ENCODE data around the gene OGFOD3.
"Not testable (repeated sequence)": the region's sequence is repeated elsewhere in the genome, so short reads cannot be mapped to it uniquely, and the experiment has no call there.

The OGFOD3 gene

DNA sequence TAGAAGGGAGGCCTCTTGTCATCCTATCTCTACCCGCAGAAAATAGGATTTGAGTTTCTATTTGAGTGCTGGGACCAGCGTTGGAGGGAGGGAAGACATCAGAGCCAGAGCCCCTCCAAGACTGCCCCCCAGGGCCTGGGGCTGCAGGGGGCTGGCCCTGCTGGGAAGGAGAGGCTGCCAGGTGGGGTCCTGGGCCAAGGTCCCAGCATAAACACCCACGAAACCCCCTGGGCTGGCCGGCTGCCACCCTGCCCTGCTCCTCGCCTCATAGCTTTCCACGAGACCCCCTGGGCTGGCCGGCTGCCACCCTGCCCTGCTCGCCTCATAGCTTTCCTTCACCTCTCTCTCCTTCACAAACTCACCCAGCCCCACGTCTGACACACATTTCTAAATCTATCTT is 70.0 kb downstream of the OGFOD3 start:
- TF ChIP-seq EZH2phosphoT487 (conservative IDR thresholded peaks at IDR 0.05; ENCODE audit: low read length) = no peak
- no peaks in the 10 kb centered on the region for H3K79me2 ChIP-seq (ENCODE audit: insufficient read depth, low read length)
- no peak overlapping the region for H3K9ac ChIP-seq (ENCODE audit: low read length)
- H3K36me3 ChIP-seq (ENCODE audit: low read length) = no peaks in the 10 kb centered on the region
- no peaks in the 10 kb centered on the region for H3K9me2 ChIP-seq (replicated peaks; ENCODE audit: insufficient read depth, low read length)
- no peak overlapping the region for H3K4me3 ChIP-seq (ENCODE audit: insufficient read depth, low read length, poor library complexity, severe bottlenecking)
- H3K9me3 ChIP-seq (ENCODE audit: insufficient read depth, low read length) = no peaks in the 10 kb centered on the region
- H3K4me2 ChIP-seq (ENCODE audit: low read depth, low read length, poor library complexity, severe bottlenecking) = no peak overlapping the region
- no peaks in the 10 kb centered on the region for H3K27me3 ChIP-seq (ENCODE audit: low read length)
- peaks cover 8% of the 10 kb centered on the region for H3F3A ChIP-seq (ENCODE audit: insufficient read depth)
- H2AFZ ChIP-seq (ENCODE audit: low read depth, low read length, severe bottlenecking) = no peak overlapping the region
- no peaks in the 10 kb centered on the region for H4K20me1 ChIP-seq (ENCODE audit: low read depth, low read length)
- no peak overlapping the region for H3K27ac ChIP-seq (ENCODE audit: low read depth, low read length)

DNA sequence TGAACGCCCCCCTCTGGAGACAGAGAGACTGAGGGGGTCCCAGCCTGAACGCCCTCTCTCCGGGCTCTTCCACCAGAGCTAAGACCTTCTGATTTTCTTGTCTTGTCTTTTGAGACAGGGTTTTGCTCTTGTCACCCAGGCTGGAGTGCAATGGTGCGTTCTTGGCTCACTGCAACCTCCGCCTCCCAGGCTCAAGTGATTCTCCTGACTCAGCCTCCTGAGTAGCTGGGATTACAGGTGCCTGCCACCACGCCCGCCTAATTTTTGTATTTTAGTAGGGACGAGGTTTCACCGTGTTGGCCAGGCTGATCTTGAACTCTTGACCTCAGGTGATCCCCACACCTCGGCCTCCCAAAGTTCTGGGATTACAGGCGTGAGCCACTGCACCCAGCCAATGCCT is 70.4 kb downstream of the OGFOD3 start:
- not testable (repeated sequence) for H3K79me2 ChIP-seq (ENCODE audit: insufficient read depth, low read length); H3K4me3 ChIP-seq (ENCODE audit: insufficient read depth, low read length, poor library complexity, severe bottlenecking); H3F3A ChIP-seq (ENCODE audit: insufficient read depth); H3K27me3 ChIP-seq (ENCODE audit: low read length); H3K27ac ChIP-seq (ENCODE audit: low read depth, low read length); H3K4me2 ChIP-seq (ENCODE audit: low read depth, low read length, poor library complexity, severe bottlenecking); H3K9ac ChIP-seq (ENCODE audit: low read length); H3K9me3 ChIP-seq (ENCODE audit: insufficient read depth, low read length); H3K36me3 ChIP-seq (ENCODE audit: low read length); H4K20me1 ChIP-seq (ENCODE audit: low read depth, low read length); H3K9me2 ChIP-seq (replicated peaks; ENCODE audit: insufficient read depth, low read length); H2AFZ ChIP-seq (ENCODE audit: low read depth, low read length, severe bottlenecking)

DNA sequence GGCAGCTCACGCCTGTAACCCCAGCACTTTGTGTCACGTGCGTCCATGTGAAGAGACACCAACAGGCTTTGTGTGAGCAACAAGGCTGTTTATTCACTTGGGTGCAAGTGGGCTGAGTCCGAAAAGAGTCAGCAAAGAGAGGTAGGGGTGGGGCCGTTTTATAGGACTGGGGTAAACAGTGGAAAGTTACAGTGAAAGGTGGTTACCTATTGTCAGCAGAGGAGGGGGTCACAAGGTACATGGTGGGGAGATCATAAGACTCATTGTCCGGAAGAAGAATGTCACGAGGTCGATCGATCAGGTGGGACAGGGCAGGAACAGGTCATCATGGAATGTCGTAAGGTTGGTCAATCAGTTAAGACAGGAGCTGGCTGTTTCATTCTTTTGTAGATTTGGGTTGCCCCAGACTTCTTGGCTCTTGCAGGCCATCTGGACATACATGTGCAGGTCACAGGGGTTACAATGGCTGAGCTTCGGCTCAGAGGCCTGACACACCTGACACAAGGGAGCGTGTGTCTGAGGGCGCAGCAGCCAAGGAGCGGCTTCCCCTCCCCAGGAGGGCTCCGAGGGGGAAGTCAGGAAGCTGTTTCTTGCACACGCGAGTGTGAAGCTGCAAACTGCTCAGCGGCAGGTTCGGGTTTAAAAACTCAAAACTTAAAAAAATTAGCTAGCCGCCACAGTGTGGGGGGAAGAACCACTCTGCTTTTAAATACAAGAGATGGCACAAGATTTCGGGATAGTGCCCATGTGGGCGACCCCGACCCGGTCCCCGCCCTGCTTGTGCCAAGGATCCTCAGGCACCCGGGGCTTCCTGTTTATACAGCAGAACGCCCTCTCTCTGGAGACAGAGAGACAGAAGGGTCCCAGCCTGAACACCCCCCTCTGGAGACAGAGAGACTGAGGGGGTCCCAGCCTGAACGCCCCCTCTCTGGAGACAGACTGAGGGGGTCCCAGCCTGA is 71.8 kb downstream of the OGFOD3 start:
- Histone ChIP-seq H3K4me3 (ENCODE audit: insufficient read depth, low read length, poor library complexity, severe bottlenecking) (no peak overlapping the region), H3K9me3 (ENCODE audit: insufficient read depth, low read length) (no peaks in the 10 kb centered on the region), H3K9me2 (replicated peaks; ENCODE audit: insufficient read depth, low read length) (no peaks in the 10 kb centered on the region), H3K27ac (ENCODE audit: low read depth, low read length) (no peak overlapping the region), H3K9ac (ENCODE audit: low read length) (no peak overlapping the region), H3K27me3 (ENCODE audit: low read length) (no peaks in the 10 kb centered on the region), H2AFZ (ENCODE audit: low read depth, low read length, severe bottlenecking) (no peak overlapping the region), H3F3A (ENCODE audit: insufficient read depth) (peaks cover 8% of the 10 kb centered on the region), H3K79me2 (ENCODE audit: insufficient read depth, low read length) (no peaks in the 10 kb centered on the region), H4K20me1 (ENCODE audit: low read depth, low read length) (no peaks in the 10 kb centered on the region), H3K4me2 (ENCODE audit: low read depth, low read length, poor library complexity, severe bottlenecking) (no peak overlapping the region), H3K36me3 (ENCODE audit: low read length) (no peaks in the 10 kb centered on the region)
- no peak for TF ChIP-seq EZH2phosphoT487 (conservative IDR thresholded peaks at IDR 0.05; ENCODE audit: low read length)
- TF ChIP-seq, protein P1, sequence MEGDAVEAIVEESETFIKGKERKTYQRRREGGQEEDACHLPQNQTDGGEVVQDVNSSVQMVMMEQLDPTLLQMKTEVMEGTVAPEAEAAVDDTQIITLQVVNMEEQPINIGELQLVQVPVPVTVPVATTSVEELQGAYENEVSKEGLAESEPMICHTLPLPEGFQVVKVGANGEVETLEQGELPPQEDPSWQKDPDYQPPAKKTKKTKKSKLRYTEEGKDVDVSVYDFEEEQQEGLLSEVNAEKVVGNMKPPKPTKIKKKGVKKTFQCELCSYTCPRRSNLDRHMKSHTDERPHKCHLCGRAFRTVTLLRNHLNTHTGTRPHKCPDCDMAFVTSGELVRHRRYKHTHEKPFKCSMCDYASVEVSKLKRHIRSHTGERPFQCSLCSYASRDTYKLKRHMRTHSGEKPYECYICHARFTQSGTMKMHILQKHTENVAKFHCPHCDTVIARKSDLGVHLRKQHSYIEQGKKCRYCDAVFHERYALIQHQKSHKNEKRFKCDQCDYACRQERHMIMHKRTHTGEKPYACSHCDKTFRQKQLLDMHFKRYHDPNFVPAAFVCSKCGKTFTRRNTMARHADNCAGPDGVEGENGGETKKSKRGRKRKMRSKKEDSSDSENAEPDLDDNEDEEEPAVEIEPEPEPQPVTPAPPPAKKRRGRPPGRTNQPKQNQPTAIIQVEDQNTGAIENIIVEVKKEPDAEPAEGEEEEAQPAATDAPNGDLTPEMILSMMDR (IDR thresholded peaks at IDR 0.05; ENCODE audit: insufficient read depth, low read length, poor library complexity, severe bottlenecking) = no peak

DNA sequence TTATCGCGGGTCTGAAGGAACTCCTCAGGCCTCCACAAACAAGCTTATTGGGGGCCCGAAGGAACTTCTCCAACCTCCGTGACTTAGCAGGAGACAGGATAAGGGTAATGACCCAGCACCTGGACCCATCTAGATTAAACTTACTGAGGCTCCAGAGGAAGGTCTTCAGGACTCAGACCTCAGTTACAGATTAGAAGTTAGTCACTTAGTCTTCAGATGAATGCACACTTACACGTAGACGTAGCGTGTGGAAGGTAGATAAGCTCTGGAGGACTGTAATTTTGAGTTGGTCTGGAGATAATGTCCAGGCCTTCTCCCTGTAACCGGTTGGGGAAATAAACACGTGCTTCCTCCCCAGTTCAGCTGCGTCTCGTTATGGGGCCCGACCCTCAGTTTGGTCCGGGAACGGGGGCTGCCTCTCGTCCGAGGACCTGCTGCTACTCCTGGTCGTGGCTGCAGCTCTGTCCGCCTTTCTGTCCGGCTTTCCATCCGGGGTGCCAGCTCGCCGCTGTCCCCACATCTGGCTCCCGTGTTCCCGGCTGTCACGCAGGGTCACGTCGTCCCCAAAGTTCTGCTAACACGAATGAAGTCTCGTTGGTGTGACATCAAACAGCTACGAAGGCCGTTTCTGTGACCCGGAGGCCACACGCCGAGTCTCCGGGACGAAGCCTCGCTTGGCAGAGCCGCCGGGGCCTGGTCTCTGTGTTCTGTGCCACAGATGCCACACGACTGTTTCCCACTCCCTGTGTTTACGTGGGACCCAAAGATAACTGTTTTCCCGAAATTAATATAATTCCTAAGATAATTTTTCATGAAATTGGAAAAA is 73.0 kb downstream of the OGFOD3 start:
- no peaks in the 10 kb centered on the region for H4K20me1 ChIP-seq (ENCODE audit: low read depth, low read length)
- H3K27ac ChIP-seq (ENCODE audit: low read depth, low read length) = no peak overlapping the region
- no peaks in the 10 kb centered on the region for H3K9me2 ChIP-seq (replicated peaks; ENCODE audit: insufficient read depth, low read length)
- H3F3A ChIP-seq (ENCODE audit: insufficient read depth) = no peaks in the 10 kb centered on the region
- no peak overlapping the region for H2AFZ ChIP-seq (ENCODE audit: low read depth, low read length, severe bottlenecking)
- no peak overlapping the region for H3K4me3 ChIP-seq (ENCODE audit: insufficient read depth, low read length, poor library complexity, severe bottlenecking)
- no peak for TF ChIP-seq EZH2phosphoT487 (conservative IDR thresholded peaks at IDR 0.05; ENCODE audit: low read length)
- TF ChIP-seq, protein P1 (IDR thresholded peaks at IDR 0.05; ENCODE audit: insufficient read depth, low read length, poor library complexity, severe bottlenecking) = no peak
- no peaks in the 10 kb centered on the region for H3K9me3 ChIP-seq (ENCODE audit: insufficient read depth, low read length)
- H3K9ac ChIP-seq (ENCODE audit: low read length) = no peak overlapping the region
- no peaks in the 10 kb centered on the region for H3K36me3 ChIP-seq (ENCODE audit: low read length)
- no peak overlapping the region for H3K4me2 ChIP-seq (ENCODE audit: low read depth, low read length, poor library complexity, severe bottlenecking)
- no peaks in the 10 kb centered on the region for H3K27me3 ChIP-seq (ENCODE audit: low read length)
- no peaks in the 10 kb centered on the region for H3K79me2 ChIP-seq (ENCODE audit: insufficient read depth, low read length)

Data from SU-DHL-6 (cell line).